Neutrophil (primary cell): Measurements from ENCODE around the gene ELF4.

Experiments
- H3K27ac ChIP-seq: fragments of 200-600 bp; sonication (generic); 2 replicates; pipeline ENCODE4 v1.5.1; 2016; ENCODE audit warnings: mild to moderate bottlenecking, moderate library complexity
- H3K27me3 ChIP-seq: fragments of 200-600 bp; sonication (generic); 2 replicates; pipeline ENCODE4 v1.6.0; 2016; ENCODE audit warnings: mild to moderate bottlenecking
- H3K36me3 ChIP-seq: fragments of 200-600 bp; sonication (generic); 2 replicates; pipeline ENCODE4 v1.5.1; 2017
- H3K4me1 ChIP-seq, 2 experiments: fragments of 200-600 bp in 1 of 2; sonication (generic) in 1 of 2; 1 replicate in 1 of 2; 2 replicates in 1 of 2; pipeline versions ENCODE4 v1.5.1 to v1.6.1; 2013 to 2016; ENCODE audit warnings: low read depth in 1 of 2, low read length in 1 of 2, mild to moderate bottlenecking in 1 of 2, moderate library complexity in 1 of 2; ENCODE audit not compliant: control insufficient read depth in 1 of 2, insufficient read depth in 1 of 2
- H3K4me3 ChIP-seq, 2 experiments: fragments of 200-600 bp in 1 of 2; sonication (generic) in 1 of 2; 1 replicate in 1 of 2; 2 replicates in 1 of 2; pipeline ENCODE4 v1.5.1; 2013 to 2016; ENCODE audit warnings: low read depth in 1 of 2, low read length in 1 of 2, mild to moderate bottlenecking in 1 of 2, moderate library complexity in 1 of 2
- H3K9me3 ChIP-seq: fragments of 200-600 bp; sonication (generic); 2 replicates; pipeline ENCODE4 v1.5.1; 2016
- TF ChIP-seq, protein P1 (sequence below): fragments of 200-600 bp; sonication (generic); IDR thresholded peaks from 2 replicates; pipeline ENCODE4 v1.5.1; 2016; ENCODE audit warnings: antibody characterized with exemption

Gene ELF4

DNA sequence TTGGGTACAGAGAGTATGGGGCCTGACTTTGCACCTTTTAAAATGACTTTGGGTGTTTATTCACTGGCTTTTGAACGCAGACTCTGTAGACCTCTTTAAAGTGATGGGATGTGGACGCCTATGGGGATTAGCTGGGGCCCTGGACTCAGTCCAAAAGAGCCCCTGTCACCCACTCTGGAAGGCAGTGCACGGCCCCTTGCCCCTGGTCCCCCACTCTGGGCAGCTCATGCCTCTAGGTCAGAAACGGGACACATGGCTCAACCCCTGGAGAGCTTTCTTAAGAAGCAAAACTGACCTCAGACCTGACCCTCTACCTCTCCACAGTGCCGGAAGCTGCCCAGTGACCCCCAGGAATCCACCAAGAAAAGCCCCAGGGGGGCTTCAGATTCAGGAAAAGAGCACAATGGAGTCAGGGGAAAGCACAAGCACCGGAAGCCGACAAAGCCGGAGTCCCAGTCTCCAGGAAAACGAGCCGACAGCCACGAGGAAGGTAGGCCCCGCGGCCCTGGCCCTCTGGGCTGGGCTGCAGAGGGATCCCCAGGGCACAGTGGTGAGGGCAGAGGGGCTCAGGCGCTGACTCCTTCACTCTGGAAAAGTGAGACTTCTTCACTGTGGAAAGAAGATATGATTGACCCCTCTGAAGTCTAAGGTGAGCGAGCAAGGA is 89.5 kb downstream of the ELF4 start:
- Histone ChIP-seq H3K9me3 (no peaks in the 10 kb centered on the region), H3K27ac (no peak overlapping the region), H3K27me3 (no peaks in the 10 kb centered on the region), H3K36me3 (peaks cover 59% of the 10 kb centered on the region), H3K4me3 (no peak overlapping the region), H3K4me1 (peaks cover 22 to 23% of the 10 kb centered on the region in 2 experiments)
- TF ChIP-seq, protein P1, sequence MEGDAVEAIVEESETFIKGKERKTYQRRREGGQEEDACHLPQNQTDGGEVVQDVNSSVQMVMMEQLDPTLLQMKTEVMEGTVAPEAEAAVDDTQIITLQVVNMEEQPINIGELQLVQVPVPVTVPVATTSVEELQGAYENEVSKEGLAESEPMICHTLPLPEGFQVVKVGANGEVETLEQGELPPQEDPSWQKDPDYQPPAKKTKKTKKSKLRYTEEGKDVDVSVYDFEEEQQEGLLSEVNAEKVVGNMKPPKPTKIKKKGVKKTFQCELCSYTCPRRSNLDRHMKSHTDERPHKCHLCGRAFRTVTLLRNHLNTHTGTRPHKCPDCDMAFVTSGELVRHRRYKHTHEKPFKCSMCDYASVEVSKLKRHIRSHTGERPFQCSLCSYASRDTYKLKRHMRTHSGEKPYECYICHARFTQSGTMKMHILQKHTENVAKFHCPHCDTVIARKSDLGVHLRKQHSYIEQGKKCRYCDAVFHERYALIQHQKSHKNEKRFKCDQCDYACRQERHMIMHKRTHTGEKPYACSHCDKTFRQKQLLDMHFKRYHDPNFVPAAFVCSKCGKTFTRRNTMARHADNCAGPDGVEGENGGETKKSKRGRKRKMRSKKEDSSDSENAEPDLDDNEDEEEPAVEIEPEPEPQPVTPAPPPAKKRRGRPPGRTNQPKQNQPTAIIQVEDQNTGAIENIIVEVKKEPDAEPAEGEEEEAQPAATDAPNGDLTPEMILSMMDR: no peak

DNA sequence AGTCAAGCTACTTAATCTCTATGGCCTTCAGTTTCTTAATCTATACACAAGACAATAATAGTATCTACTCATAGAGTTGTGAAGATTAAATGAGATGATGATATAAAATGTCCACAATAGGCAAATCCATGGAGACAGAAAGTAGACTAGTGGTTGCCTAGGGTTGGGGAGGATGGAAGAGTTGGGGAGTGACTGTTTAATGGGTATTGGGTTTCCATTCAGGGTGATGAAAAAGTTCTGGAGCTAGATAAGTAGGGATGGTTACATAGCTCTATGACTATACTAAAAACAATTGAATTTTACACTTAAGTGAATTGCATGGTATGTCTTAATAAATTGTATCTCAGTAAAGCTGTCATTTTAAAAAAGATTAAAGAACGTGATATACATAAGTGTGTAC is 92.2 kb downstream of the ELF4 start:
- Histone ChIP-seq H3K9me3 (no peaks in the 10 kb centered on the region), H3K36me3 (peaks cover 67% of the 10 kb centered on the region), H3K27ac (no peak overlapping the region)

GRCh38 chrX:130015181-130015580 is 95.1 kb downstream of the ELF4 start:
- peaks cover 7 to 9% of the 10 kb centered on the region in 2 experiments for H3K4me1 ChIP-seq
- H3K27me3 ChIP-seq: no peaks in the 10 kb centered on the region
- H3K9me3 ChIP-seq: no peaks in the 10 kb centered on the region
- H3K36me3 ChIP-seq: peaks cover 52% of the 10 kb centered on the region
- no peak overlapping the region for H3K4me3 ChIP-seq
- H3K27ac ChIP-seq: no peak overlapping the region
- TF ChIP-seq, protein P1: no peak

More for the DNA sequence above, 92.2 kb downstream of the ELF4 start:
- TF ChIP-seq, protein P1: no peak
- H3K4me1 ChIP-seq: peaks cover 7 to 9% of the 10 kb centered on the region in 2 experiments
- H3K27me3 ChIP-seq: no peaks in the 10 kb centered on the region
- H3K4me3 ChIP-seq: no peak overlapping the region
